H1 (cell line): ENCODE measurements around the gene RPL3. TPM values are rescaled to one million over a fixed set of nuclear protein-coding genes. Genes with fewer than 3 reads are reported as not detected.
A peak's percentile ranks its signal among the peaks of the same experiment; 100 is the strongest.

Experiments used
- CTCF ChIA-PET: fragments of 300-600 bp; sonication (Branson Sonifier 250); formaldehyde crosslinking; loops from one replicate; lab custom pipeline; 2021; ENCODE audit not compliant: partially characterized antibody; lab: Charles Lee
- POLR2A ChIA-PET: fragments of 300-600 bp; sonication (Branson Sonifier 250); formaldehyde crosslinking; loops from one replicate; lab custom pipeline; 2021; ENCODE audit warnings: inconsistent platforms; ENCODE audit not compliant: partially characterized antibody; lab: Charles Lee
- DNase-seq, 2 experiments: peaks; one replicate each; pipeline versions ENCODE4 v3.0.0 to v3.0.0-alpha.2; 2010 to 2022; ENCODE audit warnings: low spot score in 2 of 2, low read depth in 1 of 2, mixed read lengths in 1 of 2
- FAIRE-seq: peaks from 2 replicates; lab custom pipeline; 2011; peaks lifted over from hg19 to GRCh38; lab: Jason Lieb, UNC
- H2AFZ ChIP-seq: 2 replicates; pipeline ENCODE4 v1.8.1; 2012; ENCODE audit warnings: low read length, inconsistent platforms
- H2AK5ac ChIP-seq: 2 replicates; pipeline ENCODE4 v1.6.1; 2013; ENCODE audit warnings: low read depth, low read length
- H2BK120ac ChIP-seq: replicated peaks from 2 replicates; pipeline ENCODE3; 2013; ENCODE audit warnings: low read depth, low read length, inconsistent platforms
- H2BK12ac ChIP-seq: 2 replicates; pipeline ENCODE4 v1.6.1; 2013; ENCODE audit warnings: low read depth, low read length
- H2BK15ac ChIP-seq: 2 replicates; pipeline ENCODE4 v1.6.1; 2013; ENCODE audit warnings: low read length
- H2BK20ac ChIP-seq: 2 replicates; pipeline ENCODE4 v1.6.1; 2013; ENCODE audit warnings: low read length
- H2BK5ac ChIP-seq: 2 replicates; pipeline ENCODE4 v1.6.1; 2013; ENCODE audit warnings: low read depth, low read length
- H3K14ac ChIP-seq: 2 replicates; pipeline ENCODE4 v1.6.1; 2013; ENCODE audit warnings: inconsistent platforms; ENCODE audit not compliant: insufficient read length
- H3K18ac ChIP-seq: 2 replicates; pipeline ENCODE4 v1.6.1; 2013; ENCODE audit warnings: low read length; ENCODE audit errors: extremely low read depth
- H3K23ac ChIP-seq: 2 replicates; pipeline ENCODE4 v1.6.1; 2013; ENCODE audit warnings: inconsistent platforms; ENCODE audit not compliant: insufficient read length
- H3K23me2 ChIP-seq: 2 replicates; pipeline ENCODE4 v1.6.1; 2013; ENCODE audit warnings: low read depth, low read length
- H3K27ac ChIP-seq: 2 replicates; pipeline ENCODE4 v1.6.1; 2011; ENCODE audit warnings: low read depth, low read length, inconsistent platforms
- H3K27me3 ChIP-seq, 4 experiments: replicated peaks in 1 of 4; 1 replicate in 1 of 4; 2 replicates in 3 of 4; pipeline versions ENCODE4 v1.6.1 to v1.8.1; 2011 to 2013; ENCODE audit warnings: low read length in 3 of 4, mild to moderate bottlenecking in 3 of 4, inconsistent platforms in 2 of 4, mixed read lengths in 2 of 4, moderate library complexity in 1 of 4; ENCODE audit not compliant: control insufficient read depth in 3 of 4, insufficient read depth in 3 of 4; ENCODE audit errors: extremely low read depth in 1 of 4
- H3K36me3 ChIP-seq, 4 experiments: 2 replicates each; pipeline versions ENCODE4 v1.6.1 to v1.8.1; 2011 to 2013; ENCODE audit warnings: mild to moderate bottlenecking in 4 of 4, low read length in 3 of 4, moderate library complexity in 2 of 4, control low read depth in 1 of 4, inconsistent platforms in 1 of 4; ENCODE audit not compliant: insufficient read depth in 4 of 4, control insufficient read depth in 2 of 4
- H3K4ac ChIP-seq: replicated peaks from 2 replicates; pipeline ENCODE3; 2013; ENCODE audit warnings: low read length, low read depth, mixed read lengths, inconsistent platforms; ENCODE audit not compliant: insufficient read length
- H3K4me1 ChIP-seq, 4 experiments: replicated peaks in 1 of 4; 1 replicate in 1 of 4; 2 replicates in 3 of 4; pipeline versions ENCODE4 v1.6.1 to v1.8.1; 2011 to 2013; ENCODE audit warnings: low read length in 3 of 4, inconsistent platforms in 2 of 4, mixed read lengths in 1 of 4; ENCODE audit not compliant: insufficient read depth in 4 of 4, control insufficient read depth in 3 of 4
- H3K4me2 ChIP-seq, 2 experiments: 2 replicates each; pipeline versions ENCODE4 v1.6.1 to v1.8.1; 2011 to 2013; ENCODE audit warnings: low read depth in 2 of 2, low read length in 2 of 2, control low read depth in 1 of 2, inconsistent platforms in 1 of 2, mild to moderate bottlenecking in 1 of 2; ENCODE audit not compliant: insufficient read depth in 1 of 2
- H3K4me3 ChIP-seq, 4 experiments: fragments of 200-600, 300-600 bp in 1 of 4; sonication (generic), shearing (Covaris generic), sonication (Bioruptor Twin) in 1 of 4; 2 replicates each; pipeline versions ENCODE4 v1.5.1 to v1.8.1; 2011 to 2016; ENCODE audit warnings: low read length in 4 of 4, low read depth in 3 of 4, control low read depth in 2 of 4, inconsistent platforms in 2 of 4, mild to moderate bottlenecking in 2 of 4, mixed read lengths in 1 of 4, moderate library complexity in 1 of 4; ENCODE audit not compliant: insufficient read depth in 2 of 4; ENCODE audit errors: extremely low read depth in 1 of 4
- H3K56ac ChIP-seq: replicated peaks from 2 replicates; pipeline ENCODE3; 2013; ENCODE audit warnings: low read depth, mild to moderate bottlenecking, mixed read lengths, low read length, inconsistent platforms; ENCODE audit not compliant: insufficient read length
- H3K79me1 ChIP-seq: 2 replicates; pipeline ENCODE4 v1.6.1; 2013; ENCODE audit warnings: low read depth, low read length, control low read depth
- H3K79me2 ChIP-seq, 2 experiments: 2 replicates each; pipeline versions ENCODE4 v1.6.1 to v1.8.1; 2012 to 2013; ENCODE audit warnings: low read length in 2 of 2, mild to moderate bottlenecking in 2 of 2, inconsistent platforms in 1 of 2; ENCODE audit not compliant: insufficient read depth in 2 of 2, control insufficient read depth in 1 of 2
- H3K9ac ChIP-seq, 4 experiments: replicated peaks in 1 of 4; 1 replicate in 1 of 4; 2 replicates in 3 of 4; pipeline versions ENCODE4 v1.6.1 to v1.8.1; 2011 to 2013; ENCODE audit warnings: low read depth in 3 of 4, low read length in 3 of 4, control low read depth in 2 of 4, mild to moderate bottlenecking in 2 of 4, moderate library complexity in 2 of 4, inconsistent platforms in 1 of 4; ENCODE audit errors: extremely low read depth in 1 of 4
- H3K9me3 ChIP-seq, 2 experiments: 2 replicates each; pipeline versions ENCODE4 v1.6.1 to v1.8.1; 2012 to 2013; ENCODE audit warnings: mild to moderate bottlenecking in 2 of 2, moderate library complexity in 2 of 2, control low read depth in 1 of 2, inconsistent platforms in 1 of 2, low read depth in 1 of 2, low read length in 1 of 2, mixed read lengths in 1 of 2; ENCODE audit not compliant: insufficient read depth in 2 of 2
- H4K20me1 ChIP-seq, 2 experiments: replicated peaks in 1 of 2; 2 replicates each; pipeline versions ENCODE3 to v1.8.1; 2011 to 2013; ENCODE audit warnings: inconsistent platforms in 2 of 2, low read length in 2 of 2, mild to moderate bottlenecking in 1 of 2; ENCODE audit not compliant: insufficient read depth in 2 of 2, control insufficient read depth in 1 of 2
- H4K5ac ChIP-seq: 2 replicates; pipeline ENCODE4 v1.6.1; 2013; ENCODE audit warnings: low read length, low read depth, mixed read lengths, inconsistent platforms; ENCODE audit not compliant: insufficient read length
- H4K8ac ChIP-seq: 2 replicates; pipeline ENCODE4 v1.8.0; 2013; ENCODE audit warnings: mild to moderate bottlenecking, moderate library complexity, low read length, inconsistent platforms; ENCODE audit not compliant: insufficient read depth; ENCODE audit errors: extremely low read depth
- H4K91ac ChIP-seq: replicated peaks from 2 replicates; pipeline ENCODE3; 2013; ENCODE audit warnings: low read length, mixed read lengths, inconsistent platforms; ENCODE audit not compliant: insufficient read length
- CTCF ChIP-seq, 3 experiments: IDR thresholded peaks; 1 replicate in 2 of 3; 2 replicates in 1 of 3; pipeline versions ENCODE4 v1.5.1 to v1.6.1; 2011; ENCODE audit warnings: low read length in 3 of 3, mild to moderate bottlenecking in 3 of 3, inconsistent platforms in 2 of 3, low read depth in 1 of 3, moderate library complexity in 1 of 3; ENCODE audit not compliant: insufficient read depth in 1 of 3; ENCODE audit errors: control extremely low read depth in 1 of 3
- EP300 ChIP-seq, 2 experiments: IDR thresholded peaks; 1 replicate in 1 of 2; 2 replicates in 1 of 2; pipeline ENCODE4 v1.6.1; 2011 to 2012; ENCODE audit warnings: low read depth in 2 of 2, low read length in 2 of 2, mild to moderate bottlenecking in 2 of 2, borderline replicate concordance in 1 of 2, inconsistent platforms in 1 of 2, moderate library complexity in 1 of 2
- NANOG ChIP-seq: IDR thresholded peaks from 2 replicates; pipeline ENCODE4 v1.6.1; 2011; ENCODE audit warnings: low read length, low read depth, mild to moderate bottlenecking, inconsistent platforms; ENCODE audit not compliant: insufficient read depth, poor library complexity, severe bottlenecking
- SIN3A ChIP-seq, 2 experiments: IDR thresholded peaks in 1 of 2; conservative IDR thresholded peaks in 1 of 2; 2 replicates each; pipeline ENCODE4 v1.6.1; 2011 to 2012; ENCODE audit warnings: low read length in 2 of 2, improper control_type of control experiment in 1 of 2, low read depth in 1 of 2, mild to moderate bottlenecking in 1 of 2
- TAF1 ChIP-seq: IDR thresholded peaks from 2 replicates; pipeline ENCODE4 v1.6.1; 2011; ENCODE audit warnings: mild to moderate bottlenecking, low read depth, low read length
- TBP ChIP-seq: IDR thresholded peaks from 2 replicates; pipeline ENCODE4 v1.6.1; 2011; ENCODE audit warnings: low read depth, low read length, improper control_type of control experiment
- WGBS, 2 experiments: shearing (Covaris generic) in 1 of 2; methylation state at CpG; one replicate each; pipeline versions ENCODE4 v1.1.6 to v1.1.7; 2013 to 2015; ENCODE audit warnings: low lambda C conversion rate in 2 of 2, mixed read lengths in 2 of 2, inconsistent platforms in 1 of 2, low coverage in 1 of 2, missing lambda C conversion rate in 1 of 2; ENCODE audit not compliant: insufficient replicate concordance in 2 of 2, insufficient coverage in 1 of 2, insufficient read length in 1 of 2; ENCODE audit errors: extremely low coverage in 1 of 2, missing lambda C conversion rate in 1 of 2; 5-methylcytosine and 5-hydroxymethylcytosine counted together
- polyA plus RNA-seq, 7 experiments: library from polyadenylated mRNA; depleted of rRNA in 3 of 7; stranded (reverse) in 5 of 7; unstranded in 2 of 7; fragments of >200 nt in 5 of 7; fragments of 200-250 nt in 2 of 7; gene quantifications; 1 replicate in 5 of 7; 2 replicates in 1 of 7; 4 replicates in 1 of 7; pipeline versions ENCODE4 v1.2.1 to v1.2.3, GENCODE V29; 2011 to 2013; ENCODE audit warnings: missing spikeins in 2 of 7, mixed read lengths in 2 of 7
- total RNA-seq: library from RNA; stranded (reverse); fragmentation: NEBNext Ultra II Directional; extraction: Animal tissue kit (Norgen Biotek cat#: 25700); gene quantifications from 2 replicates; pipeline ENCODE4 v1.2.1, GENCODE V29; 2021

The RPL3 gene
- total and polyA plus RNA-seq, 2 of the 8 experiments (the other 6 are each of a cell fraction or from before 2014, with no cell fraction given): 2,865 to 5,466 TPM

DNA sequence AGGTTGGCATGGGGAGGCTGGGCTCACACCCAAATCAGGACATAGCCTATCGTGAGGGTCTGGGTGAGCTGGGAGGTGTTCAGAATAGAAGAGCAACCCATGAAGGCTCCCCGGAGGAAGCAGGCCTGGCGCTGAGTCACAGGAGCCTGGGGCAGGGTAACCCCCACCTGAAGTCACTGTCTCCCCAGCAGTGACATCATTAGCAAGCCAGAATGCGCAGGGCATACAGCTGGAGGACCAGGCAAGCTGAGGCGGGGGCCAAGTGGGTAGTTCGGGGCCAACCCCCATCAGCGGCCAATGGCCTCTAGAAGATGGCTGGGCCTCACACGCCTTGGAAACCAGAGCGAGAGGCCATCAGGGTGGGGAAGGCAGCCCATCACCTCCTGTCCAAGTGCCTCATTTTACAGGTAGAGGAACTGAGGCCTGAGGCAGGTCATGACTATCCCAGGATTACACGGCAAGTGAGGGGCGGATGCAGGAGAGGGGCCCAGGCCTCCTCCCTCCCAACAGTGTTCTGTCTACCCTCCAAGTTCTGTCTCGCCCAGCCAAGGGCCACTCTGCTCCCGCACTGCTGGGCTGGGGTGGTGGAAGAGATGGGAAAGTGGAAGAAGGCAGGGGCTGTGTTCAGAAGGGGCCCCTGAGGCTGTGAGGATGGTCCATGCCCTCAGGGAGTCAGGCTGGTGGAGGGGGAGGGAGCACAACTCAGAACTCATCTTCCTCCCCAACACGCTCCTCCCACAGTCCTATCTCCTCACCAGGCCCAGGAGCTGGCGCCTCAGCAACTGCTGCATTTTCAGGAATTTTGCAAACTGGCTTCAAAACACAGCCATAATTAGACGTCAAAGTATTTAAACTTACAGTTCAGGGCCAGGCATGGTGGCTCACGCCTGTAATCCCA is 24.6 kb downstream of the RPL3 start:
- H4K5ac ChIP-seq: no peak overlapping the region
- POLR2A ChIA-PET: interaction anchor here (0.6 to 37.3 kb wide), 4 partner anchors 22 to 93 kb away, joined by 3 to 692 read pairs (median 4); partner anchors contain the start of gene RPL3
- H3K4me1 ChIP-seq: peaks cover under 1 to 26% (median 9%) of the 10 kb centered on the region in 4 experiments
- peak overlapping the region; percentile 38 for H3K18ac ChIP-seq
- H2BK120ac ChIP-seq: no peak overlapping the region
- H2AK5ac ChIP-seq: peak overlapping the region; percentile 6; the same call in 1 of the 2 replicates
- no peaks in the 10 kb centered on the region for H3K79me2 ChIP-seq
- H3K79me1 ChIP-seq: no peaks in the 10 kb centered on the region
- 86% methylated on average over 17 of the region's 17 CpGs; no CpG with 5 or more reads in 1 of the 2 experiments for WGBS, 2 experiments
- H2AFZ ChIP-seq: no peak overlapping the region
- no peak overlapping the region for H3K23ac ChIP-seq
- H3K4me3 ChIP-seq: no peak overlapping the region
- H2BK5ac ChIP-seq: peak overlapping the region; percentile 68; the same call in 1 of the 2 replicates
- 0 out of 2 replicates have a peak, but pooled peaks cover 2% of the 10 kb centered on the region for H3K23me2 ChIP-seq
- H3K14ac ChIP-seq: no peak overlapping the region
- H3K9ac ChIP-seq: no peak overlapping the region
- H4K8ac ChIP-seq: peak overlapping the region; percentile 59; the same call in 1 of the 2 replicates
- no peaks in the 10 kb centered on the region; a peak in 1 of 7 replicates for H3K27me3 ChIP-seq
- H4K91ac ChIP-seq: peak overlapping the region; percentile 79
- H2BK20ac ChIP-seq: peak overlapping the region; percentile 61; the same call in 1 of the 2 replicates
- H3K4ac ChIP-seq: peak overlapping the region; percentile 72
- CTCF ChIA-PET: interaction anchor here (0.8 to 4.3 kb wide), 8 partner anchors 8 to 125 kb away, joined by 3 to 20 read pairs (median 4); no protein-coding TSS in a partner anchor
- H3K36me3 ChIP-seq: no peaks in the 10 kb centered on the region
- no peak overlapping the region for H3K27ac ChIP-seq
- FAIRE-seq: no peak
- H4K20me1 ChIP-seq: peaks cover 0 to 1% of the 10 kb centered on the region in 2 experiments
- no peak overlapping the region for H3K56ac ChIP-seq
- peak overlapping the region; percentile 80; the same call in 1 of the 2 replicates for H2BK12ac ChIP-seq
- H3K9me3 ChIP-seq: no peaks in the 10 kb centered on the region
- H2BK15ac ChIP-seq: no peak overlapping the region
- H3K4me2 ChIP-seq: no peak overlapping the region
- no peak for DNase-seq
- TF ChIP-seq CTCF (IDR thresholded peaks at IDR 0.05; ENCODE audit: control extremely low read depth in 1 of 3, insufficient read depth in 1 of 3, low read depth in 1 of 3, low read length in 3 of 3) (no peak), EP300 (IDR thresholded peaks at IDR 0.05; ENCODE audit: borderline replicate concordance in 1 of 2, low read depth in 2 of 2, low read length in 2 of 2) (no peak), SIN3A (conservative IDR thresholded peaks at IDR 0.05 in 1 of 2, IDR thresholded peaks at IDR 0.05 in 1 of 2; ENCODE audit: low read depth in 1 of 2, low read length in 2 of 2) (no peak), TAF1 (no peak), NANOG (no peak), TBP (no peak)
